Measurements from ENCODE around the gene MTHFD1L.

GRCh38 chr6:150846641-150847040 is 18.9 kb upstream of the MTHFD1L start:
- TF ChIP-seq CTCF (IDR thresholded peaks at IDR 0.05 in 8 of 11, conservative IDR thresholded peaks at IDR 0.05 in 3 of 11) (no peak), POLR2A (IDR thresholded peaks at IDR 0.05) (no peak), POLR2AphosphoS5 (IDR thresholded peaks at IDR 0.05) (peak in 1 of 3 donors; percentile 10)
